NCI-H526 (cell line): ENCODE measurements around the gene AHDC1.

ENCODE experiments used
- DNase-seq, 2 experiments: peaks; one replicate each; lab custom pipeline; 2025; lab: John Stamatoyannopoulos, UW

The AHDC1 gene

GRCh38 chr1:27576806-27577227, 27.1 kb downstream of the AHDC1 start:
- DNase-seq: no peak

- peak; percentile 25 to 89 for DNase-seq
Measured at GRCh38 chr1:27575840-27576331, 28.1 kb downstream of the AHDC1 start.

DNA sequence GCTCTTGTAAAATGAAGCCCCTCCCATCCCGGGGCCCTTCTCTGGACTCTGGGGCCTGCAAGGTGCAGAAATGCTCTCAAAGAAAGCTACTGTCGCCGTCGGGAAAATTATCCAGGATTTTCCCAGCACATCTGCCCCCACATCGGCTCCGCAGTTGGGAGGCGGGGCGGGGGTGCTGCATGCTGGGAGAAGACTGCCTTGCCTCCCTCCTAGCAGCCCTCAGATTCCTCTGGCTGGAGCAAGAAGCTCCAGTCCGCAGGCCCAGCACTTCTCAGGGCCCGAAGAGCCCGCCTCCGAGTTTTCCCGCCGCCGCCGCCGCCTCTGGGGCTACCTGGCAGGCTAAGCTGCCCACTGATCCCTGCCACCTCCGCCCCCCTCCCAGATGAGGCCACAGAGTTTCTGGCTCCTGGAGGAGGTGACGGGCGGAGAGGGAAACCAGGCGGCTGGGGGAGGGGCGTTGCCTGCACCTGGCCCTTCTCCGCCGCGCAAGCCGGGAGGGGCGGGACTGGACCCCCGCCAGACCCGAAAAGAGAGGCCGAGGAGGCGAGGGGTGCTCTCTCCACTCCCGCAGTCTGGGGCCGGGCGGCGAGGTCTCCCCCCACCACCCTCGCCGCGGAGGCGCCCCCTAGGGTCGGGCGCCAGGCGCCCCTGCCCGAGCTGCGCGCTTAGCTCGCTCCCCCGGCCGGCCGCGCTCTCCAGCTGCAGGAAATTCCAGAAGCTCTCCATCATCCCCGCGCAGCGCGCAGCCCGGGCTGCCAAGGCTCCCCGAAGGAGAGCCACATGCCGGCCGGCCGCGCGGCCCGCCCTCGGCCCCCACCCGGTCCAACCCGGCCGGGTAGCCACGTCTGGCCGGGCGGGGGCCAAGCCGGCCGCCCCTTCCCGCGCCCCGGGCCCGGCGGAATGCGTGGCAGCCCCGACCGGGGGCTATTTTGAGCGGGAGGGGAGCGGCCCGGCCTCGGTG, 28.8 kb downstream of the AHDC1 start:
- peak; percentile 37 to 82 for DNase-seq

DNA sequence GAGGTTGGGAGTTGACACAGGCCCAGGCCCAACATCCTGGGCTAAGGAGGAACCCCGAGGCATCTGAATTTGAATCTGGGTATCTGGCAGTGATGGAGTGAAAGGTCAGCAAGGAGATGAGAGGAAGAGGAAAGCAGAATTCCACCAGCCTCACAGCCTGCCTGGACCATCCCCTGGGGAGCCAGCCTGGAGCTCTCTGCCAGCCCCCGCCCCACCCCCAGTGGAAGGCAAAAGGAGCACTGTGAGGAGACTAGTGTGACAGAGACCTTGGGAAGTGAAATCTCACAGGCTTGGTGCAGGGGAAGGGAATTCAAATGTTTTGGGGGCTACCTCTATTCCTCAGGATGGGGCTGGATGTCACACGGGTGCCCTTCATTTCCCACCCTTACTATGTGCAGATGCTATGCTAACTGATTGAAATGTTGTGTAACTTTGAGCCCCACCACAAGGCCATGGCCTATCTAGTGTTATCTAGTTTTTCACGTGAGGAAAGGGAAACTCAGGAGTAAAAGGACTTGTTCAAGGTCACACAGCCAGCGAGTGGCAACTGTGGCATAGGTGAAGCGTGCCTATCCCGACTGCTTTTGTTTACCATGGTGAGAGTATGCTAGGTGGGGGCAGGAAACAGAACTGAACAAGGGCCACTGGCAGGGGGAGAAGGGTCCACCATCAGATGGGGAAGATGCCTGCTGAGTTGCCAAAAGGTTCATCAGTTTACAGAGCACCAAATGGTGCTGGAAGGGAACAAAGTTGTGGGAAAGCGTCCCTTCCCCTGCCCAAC, 29.8 kb downstream of the AHDC1 start:
- DNase-seq: no peak

DNA sequence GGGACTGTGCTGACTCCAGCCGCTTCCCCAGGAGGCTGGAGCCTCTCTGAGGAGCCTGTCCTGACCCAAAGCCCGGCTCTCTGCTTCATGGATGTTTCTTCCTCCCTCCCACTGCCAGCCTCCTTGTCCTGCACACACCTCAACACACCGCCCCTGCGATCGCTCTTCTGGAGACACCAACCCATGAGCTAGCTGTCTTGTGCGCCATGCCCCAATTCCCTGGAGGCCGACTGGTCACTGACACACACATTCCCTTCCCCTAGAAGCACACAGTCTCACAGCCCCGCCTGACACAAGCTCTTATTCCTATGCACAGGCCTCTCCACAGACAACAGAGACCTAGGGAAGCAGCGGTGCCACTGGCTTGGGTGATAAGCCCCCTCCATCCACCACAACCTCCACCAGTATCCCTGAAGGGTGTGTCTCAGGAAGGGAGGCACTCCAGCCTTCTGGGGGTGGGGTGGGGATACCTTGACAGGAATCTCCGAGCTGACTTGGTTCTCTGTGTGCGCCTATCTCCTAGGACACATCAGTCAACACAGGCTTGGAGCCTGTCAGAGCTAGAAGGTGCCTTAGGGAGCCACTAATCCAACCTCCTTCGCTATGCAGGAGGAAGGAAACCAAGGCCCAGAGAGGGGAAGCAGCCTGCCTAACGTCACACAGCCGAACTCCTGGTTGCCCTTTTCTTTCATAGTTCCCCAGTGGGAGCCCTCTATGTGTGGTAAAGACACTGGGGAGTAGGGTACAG, 31.1 kb downstream of the AHDC1 start:
- peak; percentile 13 to 65 for DNase-seq

DNA sequence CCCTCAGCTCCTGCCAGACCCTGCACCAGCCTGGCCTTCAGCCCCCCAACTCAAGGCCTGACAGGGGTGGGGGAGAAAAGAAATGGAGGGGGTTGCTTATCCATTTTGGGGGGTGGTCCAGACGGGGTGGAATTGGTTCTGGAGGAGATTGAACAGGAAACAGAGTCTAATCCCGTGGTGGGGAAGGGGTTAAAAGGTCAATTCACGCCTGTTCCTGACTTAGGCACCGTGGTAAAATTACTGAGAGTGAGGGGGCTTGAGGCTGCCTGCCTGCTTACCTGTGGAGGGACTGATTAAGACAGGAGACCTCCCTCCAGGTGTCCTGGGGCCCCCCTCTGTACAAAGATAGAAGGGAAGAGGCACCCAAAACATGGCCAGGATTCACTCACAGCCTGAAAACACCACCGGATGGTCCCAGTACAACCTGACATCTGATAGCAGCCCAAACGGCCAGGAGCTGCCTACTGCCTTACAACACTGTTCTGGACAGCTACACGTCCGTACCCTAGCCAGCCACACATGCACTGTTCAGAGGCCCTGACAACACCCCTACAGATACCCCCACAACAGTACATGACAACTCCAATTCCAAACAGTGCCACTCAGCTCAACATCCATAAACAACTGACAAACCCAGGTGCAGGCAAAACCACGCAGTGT, 31.8 kb downstream of the AHDC1 start:
- DNase-seq: peak in 1 of 2 experiments; percentile 30

- DNase-seq: peak in 1 of 2 experiments; percentile 22
Measured at GRCh38 chr1:27571439-27572018, 32.4 kb downstream of the AHDC1 start.

DNA sequence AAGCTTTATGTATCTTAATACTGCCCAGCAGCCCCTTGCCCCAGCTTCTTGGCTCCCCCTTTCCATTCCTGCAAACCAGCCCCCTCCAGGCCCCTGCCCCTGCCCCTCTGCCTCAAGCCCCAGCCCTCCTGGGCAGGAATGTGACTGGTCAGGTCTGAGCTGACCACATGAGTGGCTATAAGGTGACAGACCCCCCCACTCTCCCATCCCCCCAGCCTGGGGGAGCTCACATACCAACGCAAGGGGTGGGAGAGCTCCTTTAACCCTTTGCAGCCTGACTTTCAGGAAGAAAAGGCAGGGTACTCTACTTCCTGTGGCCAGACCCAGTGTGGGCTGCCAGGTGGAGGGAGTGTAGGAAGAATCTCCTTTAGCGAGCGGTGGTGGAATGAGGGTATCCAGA, 33.2 kb downstream of the AHDC1 start:
- DNase-seq: no peak

- no peak for DNase-seq
Measured at GRCh38 chr1:27570356-27570755, 33.6 kb downstream of the AHDC1 start.

DNA sequence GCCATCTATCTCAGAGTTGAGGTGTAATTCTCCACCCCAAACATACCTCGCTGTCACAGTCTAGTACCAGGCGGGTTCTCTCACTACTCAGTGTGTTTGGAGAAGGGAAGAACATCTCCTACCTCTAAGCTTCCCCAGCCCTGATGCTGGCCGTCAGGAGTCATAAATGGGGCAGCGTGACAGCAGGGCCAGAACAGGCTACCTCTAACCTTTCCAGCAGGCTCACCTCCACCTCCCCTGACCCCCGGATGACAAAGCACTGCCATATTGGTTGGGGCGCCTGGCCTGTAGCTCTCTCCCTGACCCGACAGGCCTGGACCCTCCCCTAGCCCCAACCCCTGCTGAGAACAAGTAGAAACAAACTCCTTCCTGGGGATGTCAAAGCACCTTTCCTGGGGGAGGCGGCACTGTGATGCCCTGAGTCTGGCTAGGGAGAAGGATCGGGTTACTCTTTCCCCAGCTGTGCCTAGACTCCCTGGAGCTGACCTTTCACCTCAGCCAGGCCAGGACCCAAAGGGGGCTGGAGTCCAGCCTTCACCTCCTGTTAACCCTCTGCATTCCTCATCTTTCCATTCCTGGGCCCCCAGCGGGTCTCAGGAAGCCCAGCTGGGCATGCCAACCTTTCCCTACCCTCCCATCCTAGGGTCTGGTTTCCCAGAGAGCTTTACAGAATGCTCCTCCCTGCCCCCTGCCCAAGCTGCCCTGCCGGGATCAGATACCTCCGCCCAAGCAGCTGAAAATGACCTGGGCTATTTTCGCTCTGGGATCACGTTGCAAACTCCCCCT, 34.2 kb downstream of the AHDC1 start:
- no peak for DNase-seq

DNA sequence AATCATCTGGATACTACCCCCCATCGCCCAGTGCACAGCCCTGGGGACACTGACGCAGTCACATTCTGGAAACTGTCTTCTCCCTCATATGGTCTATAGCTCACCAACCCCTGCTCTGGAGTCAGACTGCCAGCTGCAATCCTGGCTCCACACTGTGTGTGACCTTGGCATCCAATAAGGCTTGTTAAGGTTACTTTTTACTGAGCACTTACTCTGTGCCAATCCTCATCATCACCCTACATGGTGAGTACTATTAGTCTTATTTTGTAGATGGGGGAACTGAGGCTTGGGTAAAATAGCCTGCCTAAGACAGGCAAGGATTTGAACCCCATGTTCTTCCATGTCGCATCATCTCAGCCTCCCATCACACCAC, 34.9 kb downstream of the AHDC1 start:
- no peak for DNase-seq

DNA sequence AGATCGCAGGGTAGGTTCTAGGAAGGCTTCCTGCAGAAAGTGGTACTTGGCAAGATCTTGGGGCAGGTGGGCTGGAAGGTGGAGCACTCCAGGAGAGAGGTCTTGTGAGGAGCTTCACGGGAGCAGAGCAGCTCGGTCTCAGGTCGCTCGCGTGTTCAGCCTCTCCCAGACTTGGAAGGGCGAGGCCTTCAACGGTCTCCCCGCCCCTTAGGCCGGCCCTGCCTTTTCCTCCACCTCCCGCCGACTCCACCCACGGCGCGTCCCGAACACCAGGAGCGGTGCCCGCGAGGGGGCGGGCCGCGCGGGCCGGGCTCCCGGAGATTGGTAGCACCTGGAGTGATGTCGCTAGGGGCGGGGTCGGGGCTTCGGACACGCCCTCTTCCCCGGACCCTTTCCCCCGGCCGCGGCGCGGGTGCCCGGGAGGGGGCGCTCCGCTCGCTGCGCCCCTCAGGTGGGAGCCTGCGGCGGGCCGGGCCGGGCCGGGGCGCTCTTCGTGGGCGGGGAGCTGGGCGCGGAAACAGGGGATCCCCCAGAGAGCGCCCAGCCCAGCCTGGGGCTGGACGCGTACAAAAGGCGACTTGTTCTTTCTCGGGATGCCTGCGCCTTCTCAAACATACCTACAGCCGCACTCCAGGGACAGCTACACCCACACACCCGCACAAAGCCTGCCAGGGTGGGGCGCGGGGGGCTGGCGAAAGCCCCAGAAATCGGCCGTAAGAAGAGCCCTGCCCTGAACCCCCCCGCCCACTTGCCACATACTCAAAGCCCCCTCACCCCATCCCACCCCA, 35.5 kb downstream of the AHDC1 start:
- peak; percentile 89 to 98 for DNase-seq

GRCh38 chr1:27567971-27568299, 36.0 kb downstream of the AHDC1 start:
- no peak for DNase-seq

- no peak for DNase-seq
Measured at GRCh38 chr1:27567146-27567526, 36.8 kb downstream of the AHDC1 start.

DNA sequence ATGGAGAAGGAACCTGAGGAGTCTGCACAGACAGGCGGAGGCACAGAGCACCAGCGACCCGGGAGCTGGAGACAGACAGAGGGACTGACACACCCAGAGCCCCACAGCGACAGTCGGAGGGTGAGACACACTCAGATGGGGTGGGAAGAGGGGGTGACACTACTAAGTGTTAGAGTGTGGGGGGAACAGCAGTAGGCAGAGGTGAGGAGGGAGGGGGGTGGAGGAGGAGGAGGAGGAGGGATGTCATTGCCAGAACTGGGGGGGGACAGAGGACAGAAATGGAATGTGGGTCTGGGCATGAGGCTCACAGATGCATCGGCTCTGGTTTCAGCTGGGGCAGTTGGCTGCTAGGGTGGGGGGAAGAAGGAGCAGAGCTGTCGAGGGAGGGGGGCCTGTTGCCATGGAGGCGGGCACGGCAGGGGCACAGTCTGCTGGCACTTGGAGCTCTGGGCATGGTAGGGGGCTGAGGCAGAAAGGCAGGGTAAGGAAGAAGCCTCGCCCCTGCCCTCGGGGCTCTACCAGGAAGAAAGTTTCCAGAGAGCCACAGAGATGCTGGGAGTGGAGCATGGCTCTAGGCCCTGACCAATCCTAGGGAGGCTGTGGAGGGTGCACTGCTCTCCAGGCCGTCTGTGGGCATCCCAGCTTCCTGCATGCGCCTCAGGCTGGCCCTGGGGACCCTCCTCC, 37.3 kb downstream of the AHDC1 start:
- no peak for DNase-seq

DNA sequence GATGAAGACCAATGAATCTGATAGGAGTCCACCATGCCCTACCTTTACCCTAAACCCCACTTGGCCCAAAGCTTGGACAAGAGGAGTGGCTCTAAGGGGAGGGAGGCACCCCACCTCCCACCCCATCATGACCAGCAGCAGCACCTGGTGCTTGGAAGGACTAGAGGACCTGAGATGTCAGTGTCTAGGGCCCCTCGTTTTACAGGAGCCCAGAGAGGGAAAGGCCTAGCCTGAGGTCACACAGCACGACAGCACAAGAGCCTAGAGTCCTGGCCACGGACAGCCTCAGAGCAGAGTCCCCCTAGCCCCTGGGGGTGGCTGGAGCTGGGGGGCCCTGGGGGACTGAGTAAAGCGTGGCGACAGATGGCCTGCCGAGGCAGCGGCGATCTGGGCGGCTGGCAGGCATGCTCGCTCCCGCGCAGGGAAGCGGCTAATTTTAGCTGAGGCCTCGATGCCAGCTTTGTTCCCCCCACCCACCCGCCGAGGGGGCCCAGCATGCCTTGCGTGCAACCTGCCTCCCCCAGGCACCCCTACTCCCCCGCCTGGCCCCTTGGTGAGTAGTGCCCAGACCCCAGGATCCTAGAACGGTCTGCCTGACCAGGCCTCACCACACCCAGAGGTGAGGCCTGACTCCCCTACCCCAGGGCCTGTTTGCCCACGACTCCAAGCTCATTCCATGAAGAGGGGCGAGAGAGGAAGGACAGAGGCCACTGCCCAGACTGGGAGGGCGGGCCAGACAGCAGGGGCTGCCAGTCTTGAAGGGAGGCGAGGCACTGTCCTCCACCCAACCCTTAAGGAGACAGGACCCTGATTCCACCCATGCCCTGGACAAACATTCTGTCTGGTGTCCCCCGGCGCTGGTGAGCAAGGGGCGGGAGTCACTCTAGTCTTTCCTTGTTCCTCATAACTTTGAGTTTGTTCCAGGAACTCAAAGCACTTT, 39.0 kb downstream of the AHDC1 start:
- no peak for DNase-seq

GRCh38 chr1:27563591-27564471, 40.1 kb downstream of the AHDC1 start:
- no peak for DNase-seq
